Measurements from ENCODE around the gene PROS1.
A peak's percentile ranks its signal among the peaks of the same experiment; 100 is the strongest.
"Not testable (repeated sequence)": the region's sequence is repeated elsewhere in the genome, so short reads cannot be mapped to it uniquely, and the experiment has no call there.

Gene PROS1

DNA sequence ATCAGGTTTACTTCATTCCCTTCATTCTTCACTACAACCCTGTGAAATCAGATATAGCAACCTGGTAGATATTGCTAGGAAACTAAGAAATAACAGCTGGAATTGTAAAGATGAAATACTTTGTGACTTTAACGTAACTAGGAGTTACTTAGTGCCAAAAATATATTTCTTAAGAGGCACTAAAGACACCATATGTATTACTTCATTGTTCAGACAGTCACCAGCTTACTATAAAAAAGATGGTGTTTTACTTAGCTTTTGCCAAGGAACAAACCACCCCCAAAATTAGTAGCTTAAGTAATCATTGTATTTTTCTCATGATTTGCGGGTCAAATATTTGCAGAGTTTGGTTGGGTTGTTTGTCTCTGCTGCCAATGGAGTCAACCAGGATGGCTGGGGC, 62.5 kb downstream of the PROS1 start:
- no peak for ATAC-seq
- TF ChIP-seq ARNTL (CRISPR knock-in tag; IDR thresholded peaks at IDR 0.05; ENCODE audit: borderline replicate concordance, low read depth), result no peak
- no peak for TF ChIP-seq TCF4 (CRISPR knock-in tag; IDR thresholded peaks at IDR 0.05; ENCODE audit: borderline replicate concordance)
- TF ChIP-seq GLIS3 (CRISPR knock-in tag; IDR thresholded peaks at IDR 0.05), result no peak
- no peak for TF ChIP-seq ISL1 (CRISPR knock-in tag; IDR thresholded peaks at IDR 0.05)
- TF ChIP-seq CSDC2 (CRISPR knock-in tag; IDR thresholded peaks at IDR 0.05), result no peak
- TF ChIP-seq ZNF70 (CRISPR knock-in tag; IDR thresholded peaks at IDR 0.05), result no peak
- no peak for TF ChIP-seq RARB (CRISPR knock-in tag; IDR thresholded peaks at IDR 0.05)
- no peak for TF ChIP-seq PPARA (CRISPR knock-in tag; IDR thresholded peaks at IDR 0.05; ENCODE audit: borderline replicate concordance)

DNA sequence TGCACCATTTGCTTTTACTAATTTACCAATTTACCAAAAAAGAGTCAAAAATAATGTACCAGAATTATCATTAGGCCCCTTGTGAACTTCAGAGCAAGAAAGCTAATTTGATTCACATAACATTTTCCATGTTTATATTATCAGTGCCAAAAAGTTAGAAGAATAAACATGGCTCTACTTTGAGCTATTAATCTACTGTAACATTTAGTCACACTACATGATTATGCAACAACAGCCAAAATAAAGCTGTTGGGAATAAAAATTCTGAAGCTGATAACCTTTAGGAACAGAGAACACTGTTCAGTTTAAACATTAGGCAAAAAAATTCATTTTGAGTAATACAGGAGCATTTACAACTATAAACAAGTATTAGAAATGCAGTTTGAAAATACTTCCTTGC, 63.6 kb downstream of the PROS1 start:
- ATAC-seq, result no peak

GRCh38 chr3:93907132-93907531, 66.6 kb downstream of the PROS1 start:
- no peak for TF ChIP-seq ZC3H10 (CRISPR knock-in tag; IDR thresholded peaks at IDR 0.05)
- no peak for TF ChIP-seq BACH2 (CRISPR knock-in tag; IDR thresholded peaks at IDR 0.05; ENCODE audit: borderline replicate concordance)
- TF ChIP-seq PPARA (CRISPR knock-in tag; IDR thresholded peaks at IDR 0.05; ENCODE audit: borderline replicate concordance), result no peak
- TF ChIP-seq ZFP3 (CRISPR knock-in tag; IDR thresholded peaks at IDR 0.05), result no peak
- no peak for TF ChIP-seq PATZ1 (CRISPR knock-in tag; IDR thresholded peaks at IDR 0.05; ENCODE audit: borderline replicate concordance)
- TF ChIP-seq ESRRG (CRISPR knock-in tag; IDR thresholded peaks at IDR 0.05), result no peak
- TF ChIP-seq RARB (CRISPR knock-in tag; IDR thresholded peaks at IDR 0.05), result no peak
- no peak for TF ChIP-seq ZNF565 (CRISPR knock-in tag; conservative IDR thresholded peaks at IDR 0.05; ENCODE audit: low read depth)
- TF ChIP-seq, protein P1, sequence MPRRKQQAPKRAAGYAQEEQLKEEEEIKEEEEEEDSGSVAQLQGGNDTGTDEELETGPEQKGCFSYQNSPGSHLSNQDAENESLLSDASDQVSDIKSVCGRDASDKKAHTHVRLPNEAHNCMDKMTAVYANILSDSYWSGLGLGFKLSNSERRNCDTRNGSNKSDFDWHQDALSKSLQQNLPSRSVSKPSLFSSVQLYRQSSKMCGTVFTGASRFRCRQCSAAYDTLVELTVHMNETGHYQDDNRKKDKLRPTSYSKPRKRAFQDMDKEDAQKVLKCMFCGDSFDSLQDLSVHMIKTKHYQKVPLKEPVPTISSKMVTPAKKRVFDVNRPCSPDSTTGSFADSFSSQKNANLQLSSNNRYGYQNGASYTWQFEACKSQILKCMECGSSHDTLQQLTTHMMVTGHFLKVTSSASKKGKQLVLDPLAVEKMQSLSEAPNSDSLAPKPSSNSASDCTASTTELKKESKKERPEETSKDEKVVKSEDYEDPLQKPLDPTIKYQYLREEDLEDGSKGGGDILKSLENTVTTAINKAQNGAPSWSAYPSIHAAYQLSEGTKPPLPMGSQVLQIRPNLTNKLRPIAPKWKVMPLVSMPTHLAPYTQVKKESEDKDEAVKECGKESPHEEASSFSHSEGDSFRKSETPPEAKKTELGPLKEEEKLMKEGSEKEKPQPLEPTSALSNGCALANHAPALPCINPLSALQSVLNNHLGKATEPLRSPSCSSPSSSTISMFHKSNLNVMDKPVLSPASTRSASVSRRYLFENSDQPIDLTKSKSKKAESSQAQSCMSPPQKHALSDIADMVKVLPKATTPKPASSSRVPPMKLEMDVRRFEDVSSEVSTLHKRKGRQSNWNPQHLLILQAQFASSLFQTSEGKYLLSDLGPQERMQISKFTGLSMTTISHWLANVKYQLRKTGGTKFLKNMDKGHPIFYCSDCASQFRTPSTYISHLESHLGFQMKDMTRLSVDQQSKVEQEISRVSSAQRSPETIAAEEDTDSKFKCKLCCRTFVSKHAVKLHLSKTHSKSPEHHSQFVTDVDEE (CRISPR knock-in tag; IDR thresholded peaks at IDR 0.05), result no peak
- TF ChIP-seq CSDC2 (CRISPR knock-in tag; IDR thresholded peaks at IDR 0.05), result no peak
- no peak for ATAC-seq

More for the DNA sequence above, 63.6 kb downstream of the PROS1 start:
- TF ChIP-seq CSRNP3 (CRISPR knock-in tag; IDR thresholded peaks at IDR 0.05), result no peak
- no peak for TF ChIP-seq ZC3H10 (CRISPR knock-in tag; IDR thresholded peaks at IDR 0.05)
- TF ChIP-seq BACH2 (CRISPR knock-in tag; IDR thresholded peaks at IDR 0.05; ENCODE audit: borderline replicate concordance), result no peak
- TF ChIP-seq ZFP3 (CRISPR knock-in tag; IDR thresholded peaks at IDR 0.05), result no peak
- TF ChIP-seq ISL1 (CRISPR knock-in tag; IDR thresholded peaks at IDR 0.05), result no peak

DNA sequence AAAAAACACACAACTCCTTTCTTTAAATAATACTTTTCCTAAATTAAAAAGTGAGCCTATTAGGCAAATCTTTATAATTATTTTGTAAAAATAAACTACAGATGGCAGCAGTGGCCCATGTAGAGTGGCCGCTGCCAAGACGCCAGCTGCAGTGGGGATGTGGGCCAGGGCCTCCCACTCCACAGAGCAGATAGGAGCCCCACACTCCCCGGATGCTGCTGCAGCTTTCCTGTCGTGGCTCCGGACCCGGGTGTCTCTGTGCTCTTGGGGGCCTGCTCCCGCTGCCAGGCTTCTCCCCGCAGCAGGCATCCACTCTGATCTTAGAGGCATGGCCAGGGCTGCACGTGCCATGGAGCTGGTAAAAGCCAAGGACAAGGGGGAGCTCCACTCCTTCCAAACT, 67.5 kb downstream of the PROS1 start:
- no peak for ATAC-seq
- no peak for TF ChIP-seq ARNTL (CRISPR knock-in tag; IDR thresholded peaks at IDR 0.05; ENCODE audit: borderline replicate concordance, low read depth)
- TF ChIP-seq CREB5 (CRISPR knock-in tag; IDR thresholded peaks at IDR 0.05; ENCODE audit: low read depth), result no peak
- TF ChIP-seq ZNF565 (CRISPR knock-in tag; conservative IDR thresholded peaks at IDR 0.05; ENCODE audit: low read depth), result no peak

DNA sequence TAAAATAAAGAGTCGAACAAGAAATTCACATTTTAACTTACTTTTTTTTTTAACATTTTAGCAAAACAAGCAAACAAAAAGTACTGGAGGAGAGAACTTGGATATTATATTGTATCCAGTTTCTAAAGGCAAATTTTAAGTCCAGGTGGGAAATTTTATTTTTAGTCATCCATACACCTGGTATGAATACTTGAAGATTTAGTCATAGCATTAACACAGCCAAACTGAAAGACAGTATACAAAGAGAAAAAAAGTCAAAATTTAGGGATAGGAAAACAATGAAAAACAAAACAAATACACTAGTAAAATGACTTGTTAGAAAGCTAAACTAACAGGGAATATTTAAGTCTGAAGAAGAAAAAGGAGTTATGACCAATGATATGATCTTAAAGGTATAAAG, 69.1 kb downstream of the PROS1 start:
- no peak for ATAC-seq
- TF ChIP-seq PATZ1 (CRISPR knock-in tag; IDR thresholded peaks at IDR 0.05; ENCODE audit: borderline replicate concordance) (no peak), ZFP3 (CRISPR knock-in tag; IDR thresholded peaks at IDR 0.05) (no peak), CSDC2 (CRISPR knock-in tag; IDR thresholded peaks at IDR 0.05) (no peak), TOX (CRISPR knock-in tag; IDR thresholded peaks at IDR 0.05; ENCODE audit: borderline replicate concordance) (no peak), PPARA (CRISPR knock-in tag; IDR thresholded peaks at IDR 0.05; ENCODE audit: borderline replicate concordance) (no peak), SNAI2 (CRISPR knock-in tag; IDR thresholded peaks at IDR 0.05) (no peak), GLIS3 (CRISPR knock-in tag; IDR thresholded peaks at IDR 0.05) (no peak)

DNA sequence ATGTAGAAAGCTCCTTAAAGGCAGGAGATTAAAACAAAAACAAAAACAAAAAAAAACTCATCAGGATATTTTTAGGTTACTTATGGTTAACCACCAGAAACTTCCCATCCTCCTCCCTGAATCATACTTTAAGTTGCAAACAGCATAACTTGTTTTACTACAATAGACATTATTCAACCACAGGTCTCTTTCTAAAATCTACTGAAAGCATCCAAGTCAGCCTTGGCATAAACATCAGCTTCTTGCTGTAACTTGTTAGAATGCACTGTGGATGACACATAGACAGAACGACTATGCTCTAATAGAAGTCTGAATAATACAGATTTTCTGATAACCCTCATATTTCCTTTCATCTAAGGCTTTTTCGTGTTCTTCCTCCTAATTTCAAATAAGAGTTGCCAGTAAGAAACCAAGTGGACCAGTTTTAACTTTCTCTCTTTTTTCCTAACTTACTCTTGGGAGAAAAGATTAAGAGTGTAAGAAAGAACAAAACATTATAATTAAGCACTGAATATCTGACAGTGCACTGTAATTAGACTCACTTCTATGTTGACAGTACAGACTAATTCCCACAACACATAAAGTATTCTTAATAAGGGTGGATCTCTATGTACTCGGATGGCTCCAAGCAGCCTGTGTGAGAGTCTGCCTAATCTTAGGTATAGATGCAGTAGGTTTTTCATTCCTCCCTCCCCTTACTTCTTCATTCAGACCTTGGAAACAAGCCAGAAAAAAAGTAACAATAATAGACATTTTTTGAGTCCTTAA, 95.3 kb downstream of the PROS1 start:
- ATAC-seq, result peak; percentile 76

- ATAC-seq, result not testable (repeated sequence)
These were observed 96.3 kb downstream of the PROS1 start for GRCh38 chr3:93877427-93877826.
